Measurements from ENCODE around the gene TLR3. TPM values are rescaled to one million over a fixed set of nuclear protein-coding genes. Genes with fewer than 3 reads are reported as not detected.

The TLR3 gene
- polyA plus RNA-seq, 1 donor from 2014 or later, result not detected

- TF ChIP-seq SMC3 (conservative IDR thresholded peaks at IDR 0.05; ENCODE audit: poor library complexity) (no peak), REST (IDR thresholded peaks at IDR 0.05; ENCODE audit: borderline replicate concordance) (no peak), CTCF (IDR thresholded peaks at IDR 0.05; ENCODE audit: poor library complexity, severe bottlenecking) (no peak), TAF1 (IDR thresholded peaks at IDR 0.05; ENCODE audit: low read depth) (no peak)
- Histone ChIP-seq H3K9me3 (ENCODE audit: low read length) (no peaks in the 10 kb centered on the region), H3K9me2 (ENCODE audit: insufficient read depth, low read length) (no peaks in the 10 kb centered on the region), H3K79me2 (replicated peaks; ENCODE audit: insufficient read depth, low read length) (no peaks in the 10 kb centered on the region), H4K20me1 (ENCODE audit: insufficient read depth) (no peaks in the 10 kb centered on the region), H2AFZ (ENCODE audit: low read depth, low read length) (no peak overlapping the region), H3K4me3 (ENCODE audit: low read length) (no peak overlapping the region), H3K27me3 (ENCODE audit: insufficient read depth, low read depth, low read length) (no peaks in the 10 kb centered on the region), H3K36me3 (ENCODE audit: insufficient read depth, low read length) (no peaks in the 10 kb centered on the region), H3K9ac (ENCODE audit: low read length) (no peak overlapping the region), H3F3A (ENCODE audit: insufficient read depth, low read length, poor library complexity, severe bottlenecking) (no peaks in the 10 kb centered on the region), H3K4me2 (ENCODE audit: low read length) (no peak overlapping the region), H3K27ac (ENCODE audit: low read length) (no peak overlapping the region)
Measured at GRCh38 chr4:186069729-186070128, 773 bp downstream of the TLR3 start.

DNA sequence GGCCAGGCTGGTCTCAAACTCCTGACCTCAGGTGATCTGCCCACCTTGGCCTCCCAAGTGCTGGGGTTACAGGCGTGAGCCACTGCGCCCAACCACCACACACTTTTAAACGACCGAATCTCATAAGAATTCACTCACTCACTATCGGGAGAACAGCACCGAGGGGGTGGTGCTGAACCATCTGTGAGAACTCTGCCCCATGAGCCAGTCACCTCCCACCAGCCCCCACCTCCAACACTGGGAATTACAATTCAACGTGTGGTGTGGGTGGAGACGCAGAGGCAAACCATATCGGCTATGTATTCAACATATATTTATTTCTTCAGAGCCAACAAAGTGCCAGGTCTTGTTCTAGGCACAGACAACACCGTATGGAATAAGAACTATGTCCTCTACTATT is 3.6 kb downstream of the TLR3 start:
- TF ChIP-seq SMC3 (conservative IDR thresholded peaks at IDR 0.05; ENCODE audit: poor library complexity) (no peak), CTCF (IDR thresholded peaks at IDR 0.05; ENCODE audit: poor library complexity, severe bottlenecking) (no peak), REST (IDR thresholded peaks at IDR 0.05; ENCODE audit: borderline replicate concordance) (no peak), EZH2 (IDR thresholded peaks at IDR 0.05; ENCODE audit: borderline replicate concordance, insufficient read depth, low read length, poor library complexity, severe bottlenecking) (no peak), POLR2AphosphoS5 (IDR thresholded peaks at IDR 0.05) (no peak), RAD21 (conservative IDR thresholded peaks at IDR 0.05) (no peak), EP300 (conservative IDR thresholded peaks at IDR 0.05; ENCODE audit: poor library complexity, severe bottlenecking) (no peak), TAF1 (IDR thresholded peaks at IDR 0.05; ENCODE audit: low read depth) (no peak), MXI1 (conservative IDR thresholded peaks at IDR 0.05; ENCODE audit: poor library complexity, severe bottlenecking) (no peak)
- Histone ChIP-seq H3K9ac (ENCODE audit: low read length) (no peak overlapping the region), H3K9me3 (ENCODE audit: low read length) (no peaks in the 10 kb centered on the region), H3F3A (ENCODE audit: insufficient read depth, low read length, poor library complexity, severe bottlenecking) (no peaks in the 10 kb centered on the region), H3K36me3 (ENCODE audit: insufficient read depth, low read length) (no peaks in the 10 kb centered on the region), H3K27me3 (ENCODE audit: insufficient read depth, low read depth, low read length) (no peaks in the 10 kb centered on the region), H3K79me2 (replicated peaks; ENCODE audit: insufficient read depth, low read length) (no peaks in the 10 kb centered on the region), H3K9me2 (ENCODE audit: insufficient read depth, low read length) (no peaks in the 10 kb centered on the region), H3K27ac (ENCODE audit: low read length) (no peak overlapping the region), H2AFZ (ENCODE audit: low read depth, low read length) (no peak overlapping the region), H3K4me2 (ENCODE audit: low read length) (no peak overlapping the region), H4K20me1 (ENCODE audit: insufficient read depth) (no peaks in the 10 kb centered on the region), H3K4me3 (ENCODE audit: low read length) (no peak overlapping the region)
